Esophagus (tissue), 2 donors: Measurements from ENCODE around the gene VPS72. TPM values are rescaled to one million over a fixed set of nuclear protein-coding genes. Genes with fewer than 3 reads are reported as not detected.
A peak's percentile ranks its signal among the peaks of the same experiment; 100 is the strongest.

Source experiments
- H3K27ac ChIP-seq, 2 donors: one replicate each; pipeline ENCODE4 v1.5.1; 2013; ENCODE audit warnings: low read depth in 2 of 2, mild to moderate bottlenecking in 2 of 2, inconsistent platforms in 1 of 2, low read length in 1 of 2, moderate library complexity in 1 of 2
- H3K27me3 ChIP-seq, 2 donors: one replicate each; pipeline ENCODE4 v1.6.1; 2013; ENCODE audit warnings: low read length in 2 of 2, control low read depth in 1 of 2, mild to moderate bottlenecking in 1 of 2; ENCODE audit not compliant: insufficient read depth in 2 of 2, control insufficient read depth in 1 of 2
- H3K36me3 ChIP-seq, 2 donors: one replicate each; pipeline ENCODE4 v1.6.1; 2013; ENCODE audit warnings: low read length in 1 of 2; ENCODE audit not compliant: control insufficient read depth in 2 of 2, insufficient read depth in 2 of 2
- H3K4me1 ChIP-seq, 2 donors: one replicate each; pipeline ENCODE4 v1.6.1; 2013; ENCODE audit warnings: low read length in 1 of 2; ENCODE audit not compliant: control insufficient read depth in 2 of 2, insufficient read depth in 2 of 2
- H3K4me3 ChIP-seq, 2 donors: one replicate each; pipeline ENCODE4 v1.5.1; 2013; ENCODE audit warnings: low read length in 2 of 2, mild to moderate bottlenecking in 2 of 2, low read depth in 1 of 2, moderate library complexity in 1 of 2
- H3K9me3 ChIP-seq, 2 donors: one replicate each; pipeline ENCODE4 v1.6.1; 2013; ENCODE audit warnings: mild to moderate bottlenecking in 2 of 2, low read depth in 1 of 2, low read length in 1 of 2, moderate library complexity in 1 of 2; ENCODE audit not compliant: control insufficient read depth in 2 of 2, insufficient read depth in 1 of 2
- WGBS, 2 donors: extraction: QIAGEN DNeasy Blood & Tissue Kit; methylation state at CpG; one replicate each; pipeline ENCODE4 v1.1.7; 2013; 5-methylcytosine and 5-hydroxymethylcytosine counted together
- polyA plus RNA-seq, 2 donors: library from polyadenylated mRNA; stranded (reverse); fragments of 200-250 nt; gene quantifications; one replicate each; pipeline ENCODE4 v1.2.3, GENCODE V29; 2013
- donor health status: healthy with polysubstance abuse.
- donor health status: Bipolar disorder and iron deficiency.

The VPS72 gene
- polyA plus RNA-seq, 2 donors = 27.2 to 28.2 TPM

DNA sequence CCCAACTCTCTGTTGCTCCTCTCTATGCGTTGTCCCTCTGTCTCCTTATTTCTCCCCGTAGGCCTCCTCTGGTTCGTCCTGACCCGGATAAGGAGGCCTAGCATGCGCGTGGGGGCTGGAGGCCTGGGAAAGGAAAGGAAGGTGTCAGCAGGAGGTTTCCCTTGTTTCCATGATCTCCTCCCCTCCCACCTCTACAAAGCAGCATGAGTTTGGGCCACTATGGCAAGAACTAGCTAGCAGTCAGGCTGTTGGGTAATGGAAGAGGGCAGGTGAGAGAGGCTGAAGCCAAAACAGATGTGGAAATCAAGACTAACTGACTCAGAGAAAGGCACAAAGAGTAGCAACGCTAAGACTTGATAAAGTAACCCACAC, 42.9 kb downstream of the VPS72 start:
- 16 to 19% methylated on average over 7 of the region's 7 CpGs for WGBS, 2 donors
- Histone ChIP-seq H3K9me3 (no peaks in the 10 kb centered on the region), H3K27me3 (no peaks in the 10 kb centered on the region), H3K27ac (peak overlapping the region; percentile 60 to 89), H3K4me1 (peaks cover 0 to 11% of the 10 kb centered on the region in 2 donors), H3K4me3 (peak overlapping the region; percentile 69), H3K36me3 (no peaks in the 10 kb centered on the region)

DNA sequence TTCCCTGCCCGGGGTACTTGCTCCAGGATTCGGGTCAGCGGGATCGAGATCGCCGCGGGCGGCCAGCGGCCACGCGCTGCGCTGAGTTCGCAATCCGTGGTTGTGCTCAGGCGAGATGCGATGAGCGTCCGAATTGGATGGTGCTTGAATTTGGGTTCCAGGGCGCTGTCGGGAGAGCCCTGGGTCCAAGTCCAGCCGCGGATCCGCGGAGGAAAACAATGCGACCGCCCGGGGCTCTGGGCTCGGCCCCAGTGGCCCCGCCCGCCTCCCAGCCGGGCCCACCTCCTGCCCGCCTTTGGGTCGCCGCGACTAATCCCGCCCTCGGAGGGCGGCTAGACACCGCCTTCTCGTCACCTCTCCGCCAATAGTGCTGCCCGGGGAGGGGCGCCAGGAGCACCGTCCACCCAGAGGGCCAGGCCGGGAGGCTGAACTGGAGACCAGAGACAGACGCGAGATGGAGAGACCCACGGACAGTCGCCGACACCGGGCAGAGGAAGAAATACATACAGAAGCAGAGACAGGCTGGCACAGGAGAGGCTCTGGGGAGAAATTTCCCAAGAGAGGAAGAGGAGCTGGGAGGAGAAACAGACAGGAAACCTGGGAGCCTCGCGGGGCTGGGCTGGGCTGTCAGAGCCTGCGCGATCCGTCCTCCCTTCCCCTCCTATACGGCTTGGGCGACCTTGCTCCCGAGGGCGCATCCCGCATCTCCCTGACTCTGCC, 43.4 kb downstream of the VPS72 start, which contains the start of gene SEMA6C:
TSS of gene SEMA6C (minus strand) at position 220 of the 720 bp plus-strand sequence. CDS start 4,010 bp downstream, outside the sequence.
- H3K27me3 ChIP-seq = no peaks in the 10 kb centered on the region
- H3K4me1 ChIP-seq = peaks cover 0 to 11% of the 10 kb centered on the region in 2 donors
- 0% methylated on average over 60 to 61 of the region's 61 CpGs for WGBS, 2 donors
- H3K27ac ChIP-seq = peak within 1 kb of the TSS; percentile 60 to 89
- H3K4me3 ChIP-seq = peak within 1 kb of the TSS; percentile 69
- no peaks in the 10 kb centered on the region for H3K36me3 ChIP-seq
- H3K9me3 ChIP-seq = no peaks in the 10 kb centered on the region

DNA sequence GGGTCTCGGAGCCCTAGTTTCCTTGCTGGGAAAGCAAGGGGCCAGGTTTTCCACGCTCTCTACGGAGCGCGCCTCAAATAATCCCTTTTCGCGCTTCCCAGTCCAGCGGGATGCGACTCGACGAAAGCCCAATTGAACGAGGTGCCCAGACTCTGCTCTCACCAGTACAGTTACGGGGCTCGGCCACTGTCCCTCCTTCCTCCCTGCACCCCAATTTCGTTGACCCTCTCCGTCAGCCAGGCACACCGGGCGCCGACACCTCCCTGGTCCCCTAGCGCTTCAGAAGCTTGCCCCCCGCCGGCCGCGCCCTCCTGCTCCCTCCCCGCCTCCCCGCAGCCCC, 44.0 kb downstream of the VPS72 start:
- Histone ChIP-seq H3K4me3 (peak overlapping the region; percentile 69), H3K27ac (peak overlapping the region; percentile 48 to 72), H3K27me3 (no peaks in the 10 kb centered on the region), H3K4me1 (peaks cover 0 to 11% of the 10 kb centered on the region in 2 donors), H3K9me3 (no peaks in the 10 kb centered on the region), H3K36me3 (no peaks in the 10 kb centered on the region)
- WGBS, 2 donors = 1 to 3% methylated on average over 26 of the region's 26 CpGs

DNA sequence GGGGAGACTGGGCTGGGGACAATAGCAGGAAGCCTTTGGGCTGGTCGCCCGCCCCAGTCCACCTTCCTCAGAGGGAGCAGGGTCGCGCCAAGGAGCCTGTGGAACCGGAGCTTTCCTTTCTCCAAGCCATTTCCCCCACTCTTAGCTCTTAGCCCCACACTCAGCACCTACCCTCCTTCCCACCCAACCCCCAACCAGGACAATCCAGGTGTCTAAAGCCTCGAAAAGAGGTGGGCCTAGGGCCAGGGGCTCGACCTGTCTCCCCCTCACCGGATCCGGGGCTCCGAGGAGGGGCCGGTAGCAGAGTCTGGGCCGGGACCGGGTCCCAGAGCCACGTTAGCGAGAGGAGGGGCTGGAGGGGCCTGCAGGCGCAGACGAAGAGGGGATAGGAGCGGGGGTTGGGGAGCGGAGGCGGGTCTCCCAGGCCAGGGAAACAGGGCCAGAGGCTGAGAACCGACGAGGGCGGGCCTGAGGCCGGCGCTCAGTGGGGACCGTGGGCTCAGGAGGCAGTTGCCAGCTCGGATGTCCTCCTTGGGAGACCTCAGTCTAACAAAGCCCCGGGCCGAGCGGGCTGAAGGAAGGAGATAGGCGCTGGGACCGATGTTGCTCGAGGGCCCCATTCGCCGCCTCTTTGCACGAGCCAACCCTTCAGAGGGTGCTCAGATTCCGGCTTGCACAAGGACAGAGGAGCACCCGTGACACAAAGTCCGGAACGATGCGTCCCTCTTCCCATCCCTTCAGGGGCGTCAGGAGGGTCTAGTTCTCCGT, 44.5 kb downstream of the VPS72 start:
- WGBS, 2 donors = 20% methylated on average over 42 to 43 of the region's 43 CpGs
- Histone ChIP-seq H3K27me3 (no peaks in the 10 kb centered on the region), H3K27ac (peak overlapping the region in 1 of 2 donors; percentile 35), H3K4me1 (peaks cover 0 to 11% of the 10 kb centered on the region in 2 donors), H3K9me3 (no peaks in the 10 kb centered on the region), H3K4me3 (peak overlapping the region; percentile 69), H3K36me3 (no peaks in the 10 kb centered on the region)

DNA sequence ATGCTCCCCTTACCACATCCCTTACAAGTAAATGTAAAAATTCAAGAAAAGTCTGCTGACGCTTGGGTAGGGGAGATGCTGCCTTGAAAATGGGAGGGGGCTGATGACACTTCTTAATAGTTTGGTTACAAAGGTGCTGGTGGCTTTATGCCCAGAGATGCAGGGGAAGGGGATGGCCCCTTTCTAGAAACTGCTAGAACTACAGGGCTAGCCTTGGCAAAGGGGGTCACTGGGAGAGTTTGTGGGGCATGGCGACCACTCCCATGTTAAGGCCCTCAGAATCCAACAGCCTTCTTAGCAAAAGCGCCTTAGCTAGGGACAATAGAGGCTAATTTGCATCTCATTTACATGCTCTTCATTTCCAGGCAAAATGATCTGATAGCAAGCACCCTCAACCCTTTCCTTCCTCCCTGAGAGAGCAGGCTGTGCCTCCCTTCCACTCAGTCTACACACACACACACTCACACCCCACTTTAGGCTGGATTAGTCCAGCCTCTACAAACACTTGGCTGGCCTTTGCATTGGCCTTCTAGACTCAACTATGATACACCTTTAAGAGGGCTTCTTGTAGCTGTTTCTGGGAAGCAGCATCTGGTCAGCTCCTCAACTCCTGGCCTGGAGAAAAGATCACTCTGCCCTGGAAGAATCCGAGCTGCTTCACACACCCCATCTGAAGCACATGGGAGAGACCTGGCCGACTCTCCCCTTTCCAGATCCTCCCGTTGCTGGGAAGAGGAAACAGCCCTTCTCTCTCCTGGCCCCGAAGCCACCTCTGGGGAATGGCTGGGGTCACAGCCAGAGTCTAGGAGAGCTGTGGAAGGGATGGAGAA, 45.3 kb downstream of the VPS72 start:
- WGBS, 2 donors = 67 to 73% methylated on average over 7 of the region's 7 CpGs
- Histone ChIP-seq H3K4me1 (peaks cover 0 to 11% of the 10 kb centered on the region in 2 donors), H3K4me3 (peak overlapping the region in 1 of 2 donors; percentile 69), H3K27ac (peak overlapping the region in 1 of 2 donors; percentile 35), H3K9me3 (no peaks in the 10 kb centered on the region), H3K36me3 (peaks cover 0 to 1% of the 10 kb centered on the region in 2 donors), H3K27me3 (no peaks in the 10 kb centered on the region)

DNA sequence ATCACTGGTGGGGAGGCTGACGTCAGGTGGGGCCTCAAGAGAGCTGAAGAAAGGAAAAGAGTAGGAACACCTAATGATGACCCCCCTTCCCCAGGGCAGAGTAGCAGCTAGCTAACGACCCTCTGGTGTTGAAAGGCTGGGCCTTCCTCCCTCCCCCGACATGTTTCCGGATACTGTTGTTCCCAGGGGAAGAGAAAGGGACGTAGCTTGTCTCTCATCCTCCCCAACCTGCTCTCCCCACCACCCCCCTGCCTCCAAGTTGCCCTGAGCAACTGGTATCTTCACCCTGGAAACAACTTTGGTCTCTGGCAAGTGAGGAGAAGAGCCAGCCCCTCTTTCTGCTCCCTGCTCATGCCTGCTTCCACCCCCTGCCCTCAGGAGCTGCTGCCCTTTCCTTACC, 46.0 kb downstream of the VPS72 start:
- peaks cover 0 to 1% of the 10 kb centered on the region in 2 donors for H3K36me3 ChIP-seq
- H3K9me3 ChIP-seq = no peaks in the 10 kb centered on the region
- H3K27me3 ChIP-seq = no peaks in the 10 kb centered on the region
- peaks cover 0 to 11% of the 10 kb centered on the region in 2 donors for H3K4me1 ChIP-seq
- H3K4me3 ChIP-seq = no peak overlapping the region
- 71 to 74% methylated on average over 5 of the region's 5 CpGs for WGBS, 2 donors
- H3K27ac ChIP-seq = no peak overlapping the region

DNA sequence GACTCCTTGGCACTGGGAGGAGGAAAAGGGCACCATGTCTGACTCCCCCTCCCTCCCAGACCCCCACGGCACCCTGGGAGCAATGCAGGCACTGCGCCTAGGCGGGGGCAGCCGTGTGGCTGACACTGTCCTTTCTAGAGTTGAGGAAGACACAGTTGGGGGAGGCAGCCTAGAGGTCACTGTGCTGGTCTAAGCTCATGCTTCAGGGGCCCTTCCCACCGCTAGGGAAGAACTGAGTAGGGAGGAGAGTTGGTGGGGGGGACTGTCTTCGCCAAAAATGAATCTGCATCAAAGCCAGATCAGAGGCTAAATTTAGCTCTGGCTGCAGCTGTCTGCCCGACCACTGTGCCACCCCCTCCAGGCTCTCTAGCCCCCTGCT, 47.0 kb downstream of the VPS72 start:
- Histone ChIP-seq H3K36me3 (peaks cover 0 to 1% of the 10 kb centered on the region in 2 donors), H3K27me3 (no peaks in the 10 kb centered on the region), H3K27ac (peak overlapping the region in 1 of 2 donors; percentile 18), H3K9me3 (no peaks in the 10 kb centered on the region), H3K4me1 (peaks cover 0 to 11% of the 10 kb centered on the region in 2 donors), H3K4me3 (no peak overlapping the region)
- 71 to 78% methylated on average over 7 of the region's 7 CpGs for whole genome bisulfite sequencing, 2 donors

DNA sequence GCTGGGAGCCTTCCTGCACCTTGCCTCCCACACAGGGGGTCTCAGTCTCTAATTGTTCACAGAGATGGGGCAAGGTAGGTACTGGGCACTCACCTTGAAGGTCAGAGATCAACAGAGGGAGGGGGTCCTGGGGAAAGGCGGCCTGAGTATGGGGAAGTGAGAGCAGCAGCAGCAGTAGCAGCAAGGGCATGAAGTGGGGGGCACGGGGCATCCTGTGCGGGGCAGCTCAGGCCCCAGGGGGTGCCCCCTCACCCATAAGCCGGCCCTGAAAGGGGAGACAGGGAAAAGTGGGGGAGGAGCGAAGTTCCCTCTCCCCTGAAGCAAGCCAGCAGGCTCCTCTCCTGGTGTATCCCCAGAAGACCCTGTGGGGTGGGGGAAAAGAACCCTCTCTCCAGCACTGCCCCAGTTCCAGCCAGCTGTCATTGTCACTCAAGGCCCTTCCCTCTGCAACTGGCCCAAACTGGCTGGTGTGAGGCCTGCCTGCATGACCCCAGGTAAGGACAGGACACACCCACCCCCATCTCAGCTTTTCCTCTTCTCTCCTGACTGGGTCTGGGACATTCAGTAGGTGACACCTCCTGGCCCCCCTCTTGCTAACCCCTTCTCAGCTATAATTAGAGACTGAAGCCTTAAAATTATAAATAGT, 47.5 kb downstream of the VPS72 start:
- 76 to 82% methylated on average over 5 of the region's 5 CpGs for whole genome bisulfite sequencing, 2 donors
- no peak overlapping the region for H3K4me3 ChIP-seq

DNA sequence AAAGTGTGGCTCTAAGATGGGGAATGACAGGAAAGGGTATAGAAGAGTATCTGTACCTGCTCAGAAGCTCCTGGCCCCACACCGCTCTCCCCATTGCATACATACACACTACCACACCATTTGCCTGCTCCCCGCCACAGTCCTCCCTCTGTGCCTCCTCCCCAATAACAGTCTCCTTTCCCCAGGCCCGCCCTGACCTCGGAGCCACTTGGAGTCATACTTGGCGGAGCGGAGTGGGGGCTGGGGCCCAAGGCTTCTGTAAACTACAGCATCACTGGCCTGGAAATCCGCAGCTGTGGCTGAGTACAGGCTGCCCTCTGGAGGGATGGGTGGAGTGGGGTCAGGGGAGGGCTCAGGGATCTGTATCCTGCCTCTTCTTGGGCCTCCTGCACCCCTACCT, 52.2 kb downstream of the VPS72 start:
- H3K4me3 ChIP-seq = no peak overlapping the region
- H3K9me3 ChIP-seq = no peaks in the 10 kb centered on the region
- 93% methylated on average over 7 of the region's 7 CpGs for WGBS, 2 donors
- no peaks in the 10 kb centered on the region for H3K27me3 ChIP-seq
- no peak overlapping the region for H3K27ac ChIP-seq
- peaks cover 0 to 1% of the 10 kb centered on the region in 2 donors for H3K36me3 ChIP-seq
- H3K4me1 ChIP-seq = no peaks in the 10 kb centered on the region

More for the DNA sequence above, 47.5 kb downstream of the VPS72 start:
- Histone ChIP-seq H3K36me3 (peaks cover 0 to 1% of the 10 kb centered on the region in 2 donors), H3K27ac (no peak overlapping the region), H3K27me3 (no peaks in the 10 kb centered on the region), H3K9me3 (no peaks in the 10 kb centered on the region), H3K4me1 (peaks cover 0 to 11% of the 10 kb centered on the region in 2 donors)
